ENCODE measurements around the gene KBTBD3.

GRCh38 chr11:106101819-106102218 lies 24.7 kb upstream of the KBTBD3 start:
- TF ChIP-seq SP1 (IDR thresholded peaks at IDR 0.05) (no peak), BHLHE40 (IDR thresholded peaks at IDR 0.05; ENCODE audit: borderline replicate concordance) (no peak), HDGF (IDR thresholded peaks at IDR 0.05; ENCODE audit: borderline replicate concordance) (no peak), TARDBP (IDR thresholded peaks at IDR 0.05) (no peak), ZNF384 (IDR thresholded peaks at IDR 0.05) (no peak), NFRKB (IDR thresholded peaks at IDR 0.05) (no peak), FOXA1 (IDR thresholded peaks at IDR 0.05) (no peak), SUZ12 (IDR thresholded peaks at IDR 0.05) (no peak), ARNT (IDR thresholded peaks at IDR 0.05) (no peak)
